Measurements from ENCODE around the gene SLC25A21.
"Not testable (repeated sequence)": the region's sequence is repeated elsewhere in the genome, so short reads cannot be mapped to it uniquely, and the experiment has no call there.

Gene SLC25A21

DNA sequence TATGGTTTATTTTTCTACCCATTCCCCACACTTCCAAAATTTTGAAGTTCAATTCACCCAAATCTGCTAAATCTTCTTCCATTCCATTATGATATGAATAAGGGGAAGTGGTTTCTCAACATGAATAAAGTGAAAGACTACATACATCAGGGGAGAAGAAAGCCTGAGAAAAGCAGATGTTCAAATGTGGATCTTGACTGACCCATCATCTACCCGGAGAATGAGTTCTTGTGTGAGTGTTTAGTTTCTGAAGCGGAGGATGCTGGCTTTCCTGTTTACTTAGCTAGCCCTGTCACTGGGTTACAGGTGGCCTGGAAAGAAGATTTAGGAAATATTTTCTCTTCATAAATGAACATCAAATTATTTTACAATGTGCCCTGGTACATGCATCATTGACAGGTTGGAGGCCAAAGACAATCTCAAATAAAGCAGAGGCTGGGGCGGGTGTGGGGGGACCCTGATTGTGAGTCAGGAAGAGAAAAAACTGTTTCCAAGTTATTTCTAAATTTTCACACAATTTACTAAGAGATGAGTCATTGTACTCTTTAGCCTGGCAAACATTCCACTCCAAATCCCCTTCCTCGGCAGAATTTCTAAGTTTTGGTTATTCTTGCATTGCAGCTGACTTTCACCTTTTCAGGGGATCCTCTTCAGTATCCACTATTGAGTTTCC is 135.6 kb downstream of the SLC25A21 start:
- no peak for DNase-seq

DNA sequence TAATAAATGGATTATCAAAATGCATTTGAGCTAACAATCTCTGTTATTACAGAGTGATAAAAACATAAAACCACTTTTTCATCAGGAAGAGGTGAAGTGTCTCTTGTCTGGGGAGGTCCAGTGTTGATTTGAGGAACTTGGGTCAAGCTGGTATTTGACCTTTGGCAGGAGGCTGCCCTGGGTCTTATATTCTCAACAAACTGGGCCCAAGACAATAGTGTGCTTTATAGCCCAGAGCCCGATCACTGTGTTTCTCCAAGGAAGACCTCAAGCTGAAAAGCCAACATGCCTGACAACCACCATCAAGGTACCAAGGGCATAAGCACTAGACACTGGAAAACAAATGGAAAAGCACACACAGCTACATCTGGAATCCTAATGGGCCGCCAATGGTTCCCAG is 137.0 kb downstream of the SLC25A21 start:
- no peak for DNase-seq

DNA sequence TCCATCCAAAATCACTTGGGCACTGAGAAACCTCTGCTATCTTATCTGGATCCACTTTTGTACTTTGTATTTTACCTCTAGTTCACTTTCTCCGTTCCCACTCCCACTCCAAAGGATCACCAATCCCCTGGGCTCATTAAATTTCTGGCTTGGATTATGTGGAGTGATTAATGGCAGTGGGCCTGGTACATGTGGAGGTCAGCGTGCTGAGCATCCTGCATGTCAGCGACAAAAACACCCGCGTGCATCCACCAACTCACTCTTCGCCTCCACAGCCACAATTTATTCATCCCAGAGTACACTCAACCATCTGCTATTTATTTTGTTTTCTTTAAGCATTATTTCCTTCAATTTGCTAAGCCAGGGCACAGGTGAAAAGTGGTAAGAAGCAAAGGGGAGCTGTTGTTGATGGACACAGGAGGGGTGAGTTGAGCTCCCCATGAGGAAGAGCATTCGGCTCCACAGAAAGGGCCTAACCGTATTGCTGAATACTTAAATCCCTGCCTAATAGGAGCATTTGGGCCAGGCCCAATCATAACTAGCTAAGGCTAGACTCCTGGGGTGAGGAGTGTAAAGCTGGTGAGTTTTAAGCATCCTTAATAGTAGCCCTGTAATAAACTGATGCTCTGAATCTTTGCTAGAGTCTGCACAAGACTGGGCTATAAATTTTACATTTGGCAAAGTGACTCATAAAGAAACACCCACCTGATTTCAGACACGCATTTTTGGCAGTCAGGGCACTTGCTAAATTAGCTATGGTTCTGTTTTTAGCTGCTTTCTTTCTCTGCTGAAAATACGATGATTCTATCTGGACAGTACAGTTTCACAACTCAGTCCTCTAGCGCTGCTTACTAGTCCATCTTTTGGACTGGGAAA is 137.8 kb downstream of the SLC25A21 start:
- DNase-seq = no peak

DNA sequence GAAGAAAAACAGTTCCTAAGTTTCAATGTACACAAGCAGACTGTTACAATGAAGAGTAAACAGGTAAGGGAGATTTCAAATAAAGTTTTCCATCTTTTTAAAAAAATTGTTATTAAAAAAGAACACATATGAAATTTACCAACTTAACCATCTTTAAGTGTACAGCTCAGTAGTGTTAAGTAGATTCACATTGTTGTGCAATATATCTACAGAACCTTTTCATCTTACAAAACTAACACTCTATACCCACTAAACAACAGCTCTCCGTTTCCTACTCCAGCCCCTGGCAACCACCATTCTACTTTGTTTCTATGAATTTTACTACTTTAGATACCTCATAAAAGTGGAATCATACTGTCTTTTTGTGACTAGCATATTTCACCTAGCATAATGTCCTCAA is 139.5 kb downstream of the SLC25A21 start:
- no peak for DNase-seq

DNA sequence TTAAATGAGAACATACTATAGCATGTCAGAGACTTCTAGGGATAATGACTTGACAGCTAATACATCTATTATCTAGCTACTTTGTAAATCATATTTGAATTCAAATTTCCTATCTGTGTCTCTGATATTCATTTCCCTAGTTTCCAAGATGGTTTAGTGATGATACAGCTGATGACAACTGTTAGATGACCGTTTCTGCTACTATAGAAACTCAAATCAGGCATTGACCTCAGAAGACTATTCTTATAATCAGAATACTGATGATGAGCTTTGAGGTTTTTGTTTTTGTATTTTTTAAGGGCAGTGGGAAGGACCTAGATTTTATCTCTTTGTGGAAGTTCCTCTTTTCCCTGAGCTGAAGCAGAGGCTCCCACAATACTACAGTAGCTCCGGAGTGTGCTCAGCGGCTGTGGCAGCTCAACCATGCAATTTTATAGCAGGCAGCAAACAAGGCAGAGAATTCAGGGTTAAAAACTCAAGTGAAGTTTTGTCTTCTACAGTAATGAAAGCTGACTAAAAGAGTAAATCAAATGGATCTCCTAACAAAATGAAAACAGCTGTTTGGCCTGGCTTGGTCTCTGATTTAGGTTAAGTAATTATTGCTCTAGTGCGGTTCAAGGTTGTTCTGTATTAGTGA is 145.1 kb downstream of the SLC25A21 start:
- peak; percentile 38 for DNase-seq

DNA sequence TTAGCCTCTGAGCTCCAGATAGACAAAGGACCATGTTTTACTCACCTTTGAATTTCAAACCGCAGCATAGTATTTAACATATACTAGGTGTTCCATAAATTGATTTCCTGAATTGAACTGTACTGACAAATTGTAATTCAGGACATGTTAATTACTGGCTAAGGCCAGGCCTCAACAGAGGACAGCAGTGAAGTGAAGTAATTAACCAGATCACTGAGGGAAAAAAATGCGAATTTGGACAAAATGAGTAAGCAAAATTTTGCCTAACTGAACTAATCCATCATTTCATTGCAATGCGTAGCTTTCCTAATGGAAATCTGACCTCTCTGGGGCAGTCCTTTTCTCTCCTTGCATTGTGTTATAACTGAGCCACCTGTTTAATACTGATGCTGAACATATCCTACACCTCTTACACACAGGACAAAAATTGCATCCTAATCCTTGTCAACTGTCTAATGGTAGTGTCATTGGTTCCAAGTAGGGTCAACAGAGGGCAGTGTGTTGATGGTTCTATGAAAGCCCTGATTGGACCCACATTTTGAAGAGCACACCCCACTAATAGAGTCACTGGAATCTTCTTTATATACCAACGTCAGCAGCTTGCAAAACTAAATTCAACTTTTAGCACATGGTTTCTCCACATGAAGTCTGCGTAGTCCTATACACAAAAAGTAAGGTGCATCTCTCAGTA is 148.4 kb downstream of the SLC25A21 start:
- DNase-seq = no peak

DNA sequence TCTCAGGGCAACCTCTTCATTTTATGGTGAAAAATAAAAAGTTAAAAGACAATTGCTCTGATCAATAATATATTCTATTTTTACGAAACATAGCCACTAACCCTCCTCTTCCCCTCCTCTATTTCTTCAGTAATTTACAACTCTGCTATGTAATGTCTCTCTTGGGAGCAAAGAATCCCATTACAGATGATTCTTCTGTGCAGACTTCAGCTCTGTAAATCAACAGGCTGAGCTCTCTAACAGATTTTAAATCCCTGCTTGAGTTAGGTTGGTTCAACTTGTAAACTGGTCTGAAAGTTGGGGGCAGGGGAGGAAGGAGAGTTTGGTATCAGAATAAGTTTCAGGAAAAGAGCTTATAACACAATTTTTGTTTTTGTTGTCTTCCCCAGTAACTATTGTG is 151.0 kb downstream of the SLC25A21 start:
- no peak for DNase-seq

DNA sequence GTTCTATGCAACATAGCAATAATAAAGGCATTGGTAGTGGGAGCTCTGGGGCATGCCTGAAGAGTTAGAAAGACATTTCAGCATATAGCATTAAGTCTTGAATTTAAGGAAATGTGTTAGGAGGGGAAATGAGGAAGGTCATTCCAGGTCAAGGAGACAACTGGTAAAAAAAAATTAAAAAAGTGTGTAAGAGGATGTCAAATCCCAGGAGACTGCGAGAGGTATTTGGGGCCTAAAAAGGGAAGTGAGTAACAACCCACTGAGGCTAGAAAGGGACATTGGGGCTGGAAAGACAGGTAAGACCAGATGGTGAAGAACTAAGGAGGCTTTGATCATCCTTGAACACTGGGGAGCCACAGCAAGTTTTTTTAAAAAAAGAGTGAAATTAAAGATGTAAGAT is 152.9 kb downstream of the SLC25A21 start:
- no peak for DNase-seq

DNA sequence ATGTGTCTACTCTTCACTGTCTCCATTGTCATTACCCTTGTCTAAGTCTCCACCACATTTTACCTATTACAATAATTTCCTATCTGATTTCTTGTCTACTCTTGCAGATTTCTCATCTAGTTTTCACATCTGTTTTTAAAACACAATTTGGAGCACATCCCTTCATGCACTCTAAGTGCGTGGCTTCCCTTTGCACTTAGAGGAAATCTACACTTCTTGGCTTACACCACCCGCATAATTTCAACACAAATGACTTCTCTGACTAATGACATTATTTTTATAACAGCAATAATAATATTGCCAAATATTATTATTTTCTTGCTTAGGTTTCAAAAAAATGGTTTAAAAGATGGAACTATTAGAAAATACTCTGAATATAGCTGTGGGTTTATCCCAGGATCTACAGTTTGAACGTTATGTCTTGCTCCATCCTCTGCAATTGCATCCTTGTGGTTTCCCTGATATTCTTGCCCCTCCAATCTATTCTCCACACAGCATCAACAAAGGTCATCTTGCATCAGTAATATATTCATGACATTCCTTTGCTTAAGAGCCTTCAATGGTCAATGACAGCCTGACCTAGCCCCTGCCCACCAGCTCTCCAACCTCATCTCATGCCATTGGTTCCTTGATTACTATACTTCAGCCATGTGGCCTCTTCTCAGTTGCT is 153.7 kb downstream of the SLC25A21 start:
- DNase-seq = no peak

DNA sequence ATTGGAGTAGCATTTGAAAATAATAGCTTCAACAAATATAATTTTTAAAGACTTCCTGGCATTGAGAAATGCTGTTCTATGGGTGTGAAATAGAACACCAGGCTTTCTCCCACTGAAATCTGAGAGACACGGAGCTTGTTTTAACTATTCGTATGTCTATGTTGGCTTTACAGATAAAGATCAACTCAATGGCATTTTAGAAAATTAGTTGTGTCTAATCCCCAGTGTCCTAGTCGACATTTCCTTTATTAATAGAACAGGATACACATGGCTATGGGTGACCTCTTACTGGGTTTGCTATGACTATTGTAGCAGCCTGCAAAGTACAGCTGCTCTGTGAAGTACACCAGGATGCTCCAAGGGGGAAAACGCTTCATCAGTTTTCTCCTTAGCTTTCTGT is 159.3 kb downstream of the SLC25A21 start:
- no peak for DNase-seq

DNA sequence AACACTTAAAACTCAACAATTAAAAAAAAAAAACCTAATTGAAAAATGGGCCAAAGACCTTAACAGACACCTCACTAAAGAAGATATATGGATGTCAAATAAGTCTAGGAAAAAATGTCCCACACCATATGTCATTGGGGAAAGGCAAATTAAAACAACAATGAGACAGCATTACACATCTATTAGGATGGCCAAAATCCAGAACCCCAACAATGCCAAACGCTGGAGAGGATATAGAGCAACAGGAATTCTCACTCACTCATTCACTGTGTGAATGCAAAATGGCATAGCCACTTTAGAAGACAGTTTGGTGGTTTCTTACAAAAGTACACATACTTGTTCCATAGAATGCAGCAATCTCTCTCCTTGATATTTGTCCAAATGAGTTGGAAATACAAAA is 173.7 kb downstream of the SLC25A21 start:
- no peak for DNase-seq

DNA sequence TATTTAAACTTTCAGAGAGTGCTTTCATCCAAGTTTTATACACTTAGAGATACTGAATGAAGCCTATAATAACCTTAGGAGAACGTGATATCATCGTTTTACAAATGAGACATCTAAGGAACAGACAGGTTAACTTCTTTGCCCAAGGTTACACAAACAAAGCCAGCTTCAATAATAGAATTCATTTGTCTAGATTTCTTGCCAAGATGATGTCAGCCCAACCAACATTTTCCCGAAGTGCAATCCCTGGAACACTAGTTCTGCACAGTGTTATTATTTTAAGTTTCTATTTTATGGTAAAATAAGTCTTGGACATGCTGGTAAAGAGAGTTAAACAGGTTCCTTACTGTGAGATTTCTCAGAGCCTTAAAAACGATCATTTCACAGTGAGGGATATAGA is 174.6 kb downstream of the SLC25A21 start:
- DNase-seq = peak; percentile 6

DNA sequence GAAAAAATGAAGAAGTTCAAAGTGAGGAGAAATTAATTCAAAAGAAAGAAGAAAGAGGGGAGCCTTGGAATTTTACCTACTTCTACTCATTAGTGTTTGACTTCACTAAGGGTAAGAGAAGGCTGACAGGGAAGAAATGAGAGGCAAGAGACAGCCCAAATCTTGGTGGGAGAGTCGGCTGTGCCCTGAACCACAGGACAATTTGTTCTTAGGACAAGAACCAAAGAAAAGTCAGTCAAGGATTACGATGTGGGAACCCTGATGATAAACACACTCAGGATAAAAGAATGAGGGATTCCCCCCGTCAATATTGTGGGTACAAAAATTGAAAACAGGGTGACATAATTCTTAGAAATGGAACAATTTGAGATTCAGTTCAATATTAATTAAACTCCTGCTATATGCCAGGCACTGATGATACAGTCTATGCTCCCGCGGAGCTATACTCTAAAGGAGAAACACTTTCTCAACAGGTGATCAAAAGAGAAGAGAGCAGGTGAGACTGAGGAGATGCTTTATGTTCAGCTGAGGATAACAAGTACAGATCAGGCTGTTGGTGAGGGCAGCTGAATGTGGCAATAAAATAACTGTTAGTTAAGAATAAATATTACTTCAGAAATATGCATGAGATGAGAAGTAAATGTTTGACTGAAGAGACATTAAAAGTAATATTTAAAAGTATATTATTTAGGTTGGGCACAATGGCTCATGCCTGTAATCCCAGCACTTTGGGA is 175.4 kb downstream of the SLC25A21 start:
- DNase-seq = no peak

DNA sequence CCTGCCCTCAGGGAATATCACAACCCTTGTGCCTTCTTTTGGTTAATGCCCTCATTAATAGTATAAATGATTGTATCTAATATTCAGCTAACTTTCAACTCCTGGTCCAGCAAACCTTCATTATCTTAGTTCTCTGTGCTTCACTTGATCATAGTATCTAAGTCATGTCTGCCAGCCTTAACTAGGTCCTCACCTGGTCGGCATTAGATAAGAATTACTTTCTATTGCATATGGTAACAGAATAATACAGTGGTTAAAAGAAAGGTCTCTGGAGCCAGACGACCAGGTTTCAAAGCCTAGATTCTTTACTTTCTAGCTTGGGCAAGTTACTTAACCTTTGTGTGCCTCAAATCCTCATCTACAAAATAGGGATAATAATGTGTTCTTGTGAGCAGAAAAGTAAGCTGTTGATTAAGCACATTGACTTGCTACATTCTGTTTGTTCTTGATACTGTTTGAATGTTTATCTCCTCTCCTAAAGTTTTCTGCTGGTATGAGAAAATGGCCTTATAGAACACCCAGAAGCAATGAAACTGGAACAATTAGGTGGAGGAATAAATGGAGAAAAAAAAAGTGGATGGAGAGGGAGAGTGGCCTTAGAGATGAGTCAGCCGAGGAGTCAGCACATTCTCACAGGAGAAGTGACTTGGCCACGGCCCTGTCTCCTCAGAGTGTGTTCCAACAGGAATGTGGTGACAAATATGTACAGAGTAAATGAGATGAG is 176.1 kb downstream of the SLC25A21 start:
- DNase-seq = no peak

DNA sequence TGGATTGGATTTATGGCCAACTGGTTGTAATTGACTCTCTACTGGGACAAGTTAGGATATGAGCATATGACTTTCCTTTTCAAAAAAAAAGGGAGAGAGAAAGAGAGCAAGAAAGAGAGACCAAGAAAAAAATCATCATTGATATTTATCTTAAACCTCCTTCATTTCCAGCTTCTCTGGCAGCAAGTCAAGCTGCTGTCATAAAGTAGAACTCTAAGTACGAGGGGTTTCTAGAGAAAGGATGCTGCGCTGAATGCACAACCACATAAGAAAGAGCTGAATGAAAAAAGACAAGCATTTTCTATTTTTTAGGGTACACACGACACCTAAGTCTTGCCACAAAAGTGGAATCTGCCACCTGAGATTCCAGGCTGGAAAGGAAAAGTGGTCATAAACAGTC is 182.6 kb downstream of the SLC25A21 start:
- peak; percentile 23 for DNase-seq

DNA sequence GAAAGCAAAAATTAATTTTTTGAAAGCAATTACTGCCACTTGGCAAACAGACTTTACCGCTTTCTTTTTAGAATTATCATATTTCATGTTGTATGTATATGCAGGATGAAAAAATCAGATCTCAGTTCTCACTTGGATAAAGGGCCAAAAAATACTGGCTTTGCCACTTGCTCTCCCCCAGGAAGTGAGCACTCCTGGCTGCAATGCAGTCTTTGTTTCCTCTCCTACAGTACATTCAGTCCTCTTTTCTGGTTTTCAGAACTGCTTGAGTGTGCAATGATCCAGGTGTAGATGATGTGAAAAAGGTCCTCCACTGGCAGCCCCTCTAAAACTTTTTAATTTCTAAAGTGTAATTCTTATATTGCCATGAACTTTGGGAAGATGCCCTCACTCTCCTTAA is 183.4 kb downstream of the SLC25A21 start:
- DNase-seq = no peak

DNA sequence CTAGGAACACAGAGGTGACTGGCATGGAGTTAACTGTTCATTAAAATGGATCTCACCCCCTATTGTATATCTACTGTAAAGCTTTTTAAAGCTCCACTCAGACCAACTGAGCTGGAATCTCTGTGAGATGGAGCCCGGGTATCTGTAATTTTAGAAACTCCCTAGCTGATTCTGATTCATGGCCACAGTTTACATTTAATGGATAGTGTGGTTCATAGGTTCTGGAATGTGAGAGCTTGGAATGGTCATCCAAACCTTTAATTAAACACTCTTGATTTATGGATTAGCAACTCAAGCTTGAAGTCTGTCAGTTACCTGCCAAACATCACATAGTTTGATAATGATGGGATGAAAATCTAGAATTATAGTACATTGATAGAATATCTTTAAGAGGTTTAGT is 183.8 kb downstream of the SLC25A21 start:
- DNase-seq = no peak

DNA sequence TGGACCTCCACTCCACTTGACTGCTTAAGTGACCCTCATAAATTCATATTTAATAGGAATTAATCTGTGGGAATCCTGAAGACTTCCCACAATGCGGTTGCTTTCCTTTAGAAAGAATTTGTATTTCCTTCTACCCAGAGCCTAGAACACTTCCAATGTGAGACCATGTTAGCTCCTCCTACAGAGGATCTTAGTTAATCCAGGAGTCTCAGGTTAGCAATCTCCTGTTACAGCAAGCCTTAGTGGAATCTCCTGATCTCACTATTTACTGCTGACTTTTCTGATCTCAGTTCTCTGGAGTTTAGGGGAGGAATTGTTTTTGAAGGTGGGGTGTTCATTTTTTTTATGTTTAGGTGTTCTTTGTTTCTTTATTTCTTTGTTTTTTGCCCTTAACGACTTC is 186.0 kb downstream of the SLC25A21 start:
- no peak for DNase-seq

DNA sequence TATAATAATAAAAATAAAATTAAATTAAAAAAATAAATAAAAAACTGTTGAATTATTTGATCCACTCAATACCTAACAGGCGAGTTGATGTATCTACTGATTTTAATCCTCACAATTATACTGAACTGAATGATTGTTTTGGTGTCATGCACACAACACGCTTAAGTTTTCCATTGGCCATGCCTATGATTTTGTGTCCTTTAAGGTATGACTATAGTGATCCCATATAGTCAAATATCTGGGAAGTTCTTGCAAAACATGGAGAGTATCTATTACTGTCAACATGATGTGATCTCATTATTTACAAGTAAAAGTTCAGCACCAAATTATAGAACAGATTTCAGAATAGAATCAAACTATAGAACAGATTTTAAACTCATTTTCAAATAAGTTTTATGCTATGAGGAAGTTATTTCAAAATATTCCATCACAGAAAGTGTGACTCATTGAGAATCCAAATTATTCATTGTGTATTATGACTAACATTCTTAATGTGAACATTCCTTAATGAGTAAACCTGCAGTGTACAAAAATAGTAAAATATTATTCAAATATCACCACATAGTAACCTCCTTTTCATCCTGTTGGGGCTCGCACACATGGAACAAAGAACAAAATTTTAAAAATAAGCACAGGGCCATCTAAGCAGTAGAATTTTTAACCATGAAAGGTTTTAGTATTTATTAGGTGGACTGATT is 190.4 kb downstream of the SLC25A21 start:
- no peak for DNase-seq

DNA sequence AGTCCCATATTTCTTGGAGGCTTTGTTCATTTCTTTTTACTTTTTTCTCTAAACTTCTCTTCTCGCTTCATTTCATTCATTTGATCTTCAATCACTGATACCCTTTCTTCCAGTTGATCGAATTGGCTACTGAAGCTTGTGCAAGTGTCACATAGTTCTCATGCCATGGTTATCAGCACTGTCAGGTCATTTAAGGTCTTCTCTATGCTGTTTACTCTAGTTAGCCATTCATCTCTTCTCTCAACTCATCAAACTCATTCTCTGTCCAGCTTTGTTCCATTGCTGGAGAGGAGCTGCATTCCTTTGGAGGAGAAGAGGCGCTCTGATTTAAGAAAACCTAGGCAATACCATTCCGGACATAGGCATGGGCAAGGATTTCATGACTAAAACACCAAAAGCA is 192.0 kb downstream of the SLC25A21 start:
- not testable (repeated sequence) for DNase-seq

DNA sequence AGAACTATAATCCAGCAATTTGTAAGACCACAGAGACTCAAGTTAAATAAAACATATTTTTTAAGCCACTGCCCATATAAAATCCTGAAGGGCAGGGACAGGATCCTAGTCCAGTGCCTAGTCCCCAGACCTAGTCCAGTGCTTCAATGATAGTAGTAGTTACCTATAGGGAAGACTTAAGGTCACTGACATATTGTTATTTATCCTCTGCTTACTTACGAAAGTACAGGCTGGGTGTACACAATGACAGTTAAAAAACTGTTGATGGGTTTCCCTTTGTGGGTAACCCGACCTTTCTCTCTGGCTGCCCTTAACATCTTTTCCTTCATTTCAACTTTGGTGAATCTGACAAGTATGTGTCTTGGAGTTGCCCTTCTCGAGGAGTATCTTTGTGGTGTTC is 192.5 kb downstream of the SLC25A21 start:
- no peak for DNase-seq

Measured in eye (tissue), 1 donor.